SK-N-SH (cell line): ENCODE results near the gene SHROOM2. TPM values are rescaled to one million over a fixed set of nuclear protein-coding genes. Genes with fewer than 3 reads are reported as not detected.

Source experiments
- CTCF ChIA-PET: fragments of 300-600, 350-600 bp; formaldehyde crosslinking; extraction: SDS; loops from one replicate; lab custom pipeline; 2021; lab: Yijun Ruan, JAX
- POLR2A ChIA-PET: fragments of 350-600 bp; sonication (Branson Sonifier 250); formaldehyde crosslinking; extraction: SDS; loops from one replicate; lab custom pipeline; 2020; ENCODE audit warnings: antibody characterized with exemption, inconsistent platforms; lab: Yijun Ruan, JAX
- DNase-seq: peaks from one replicate; pipeline ENCODE4 v3.0.0; 2012
- H2AFZ ChIP-seq: fragments of 200-600 bp; sonication (generic); 2 replicates; pipeline ENCODE4 v1.8.1; 2016; ENCODE audit warnings: antibody characterized with exemption, mild to moderate bottlenecking, low read depth
- H3F3A ChIP-seq: fragments of 200-600 bp; sonication (generic); replicated peaks from 2 replicates; pipeline ENCODE3; 2016; ENCODE audit warnings: antibody characterized with exemption, mild to moderate bottlenecking; ENCODE audit not compliant: insufficient read depth
- H3K27ac ChIP-seq, 2 experiments: fragments of 200-500 bp in 1 of 2; fragments of 200-600 bp in 1 of 2; sonication (Bioruptor generic) in 1 of 2; sonication (generic), shearing (Covaris generic) in 1 of 2; 2 replicates each; pipeline versions ENCODE4 v1.5.1 to v1.6.1; 2014 to 2016; ENCODE audit warnings: low read depth in 2 of 2, inconsistent platforms in 1 of 2, low read length in 1 of 2, mild to moderate bottlenecking in 1 of 2, mixed read lengths in 1 of 2
- H3K27me3 ChIP-seq: fragments of 200-600 bp; sonication (generic), shearing (Covaris generic); 2 replicates; pipeline ENCODE4 v1.6.1; 2016; ENCODE audit warnings: mixed run types; ENCODE audit not compliant: insufficient read depth
- H3K36me3 ChIP-seq, 2 experiments: fragments of 200-500 bp in 1 of 2; fragments of 200-600 bp in 1 of 2; sonication (Bioruptor generic) in 1 of 2; sonication (generic) in 1 of 2; replicated peaks in 1 of 2; 2 replicates each; pipeline versions ENCODE3 to v1.5.1; 2014 to 2016; ENCODE audit warnings: low read length in 1 of 2, mild to moderate bottlenecking in 1 of 2; ENCODE audit not compliant: insufficient read depth in 2 of 2, control insufficient read depth in 1 of 2
- H3K4me1 ChIP-seq, 2 experiments: fragments of 200-500 bp in 1 of 2; fragments of 200-600 bp in 1 of 2; sonication (Bioruptor generic) in 1 of 2; sonication (generic), shearing (Covaris generic) in 1 of 2; 2 replicates each; pipeline versions ENCODE4 v1.5.1 to v1.6.1; 2014 to 2016; ENCODE audit warnings: low read depth in 1 of 2, low read length in 1 of 2, mixed run types in 1 of 2; ENCODE audit not compliant: insufficient read depth in 2 of 2, control insufficient read depth in 1 of 2
- H3K4me2 ChIP-seq: fragments of 200-600 bp; sonication (generic), shearing (Covaris generic); 2 replicates; pipeline ENCODE4 v1.6.1; 2017; ENCODE audit warnings: mixed run types
- H3K4me3 ChIP-seq, 2 experiments: fragments of 200-500 bp in 1 of 2; fragments of 200-600 bp in 1 of 2; sonication (Bioruptor generic) in 1 of 2; sonication (generic), shearing (Covaris generic) in 1 of 2; 2 replicates each; pipeline versions ENCODE4 v1.5.1 to v1.8.1; 2014 to 2016; ENCODE audit warnings: low read depth in 2 of 2, inconsistent platforms in 1 of 2, low read length in 1 of 2, mild to moderate bottlenecking in 1 of 2, mixed read lengths in 1 of 2, moderate library complexity in 1 of 2
- H3K79me2 ChIP-seq: fragments of 200-600 bp; sonication (generic); 2 replicates; pipeline ENCODE4 v1.8.1; 2017; ENCODE audit warnings: mild to moderate bottlenecking; ENCODE audit not compliant: insufficient read depth
- H3K9ac ChIP-seq: fragments of 200-600 bp; sonication (generic); 2 replicates; pipeline ENCODE4 v1.6.1; 2017; ENCODE audit warnings: mixed run types
- H3K9me2 ChIP-seq: fragments of 200-600 bp; sonication (generic); 2 replicates; pipeline ENCODE4 v1.6.1; 2017; ENCODE audit warnings: mixed run types
- H3K9me3 ChIP-seq: fragments of 200-600 bp; sonication (generic); 2 replicates; pipeline ENCODE4 v1.6.1; 2017; ENCODE audit warnings: mixed run types, mild to moderate bottlenecking, moderate library complexity
- H4K20me1 ChIP-seq: fragments of 200-600 bp; sonication (generic); 2 replicates; pipeline ENCODE4 v1.6.1; 2017; ENCODE audit warnings: mild to moderate bottlenecking, mixed run types; ENCODE audit not compliant: insufficient read depth
- FOXM1 ChIP-seq: IDR thresholded peaks from 2 replicates; pipeline ENCODE4 v1.4.0; 2012; ENCODE audit warnings: low read depth, mild to moderate bottlenecking
- GABPA ChIP-seq: IDR thresholded peaks from 2 replicates; pipeline ENCODE4 v1.4.0; 2012; ENCODE audit warnings: low read depth, mild to moderate bottlenecking
- IRF3 ChIP-seq: fragments of 150-350 bp; IDR thresholded peaks from 2 replicates; pipeline ENCODE4 v1.6.1; 2016; ENCODE audit warnings: mild to moderate bottlenecking, low read depth, low read length
- JUND ChIP-seq: IDR thresholded peaks from 2 replicates; pipeline ENCODE4 v1.4.0; 2012
- NFIC ChIP-seq: IDR thresholded peaks from 2 replicates; pipeline ENCODE4 v1.4.0; 2012; ENCODE audit warnings: borderline replicate concordance
- NRF1 ChIP-seq: IDR thresholded peaks from 2 replicates; pipeline ENCODE4 v1.6.1; 2012; ENCODE audit warnings: low read depth, mild to moderate bottlenecking, low read length
- RAD21 ChIP-seq: IDR thresholded peaks from 2 replicates; pipeline ENCODE4 v1.6.1; 2012; ENCODE audit warnings: mild to moderate bottlenecking, low read length
- RFX5 ChIP-seq: IDR thresholded peaks from 2 replicates; pipeline ENCODE4 v1.6.1; 2012; ENCODE audit warnings: mild to moderate bottlenecking, improper control_type of control experiment, low read length
- SMC3 ChIP-seq: IDR thresholded peaks from 2 replicates; pipeline ENCODE4 v1.6.1; 2012; ENCODE audit warnings: low read depth, low read length, improper control_type of control experiment
- WGBS: methylation state at CpG from one replicate; pipeline ENCODE4 v1.1.6; 2017; ENCODE audit warnings: low lambda C conversion rate; 5-methylcytosine and 5-hydroxymethylcytosine counted together
- polyA plus RNA-seq, 3 experiments: library from polyadenylated mRNA; depleted of rRNA; stranded (reverse); fragments of >200 nt; gene quantifications; 2 replicates each; pipeline ENCODE4 v1.2.3, GENCODE V29; 2012
- TF ChIP-seq, protein P1 (sequence below): IDR thresholded peaks from 2 replicates; pipeline ENCODE4 v1.6.1; 2012; ENCODE audit warnings: mild to moderate bottlenecking, low read depth, low read length, moderate library complexity
- TF ChIP-seq, protein P2 (sequence below): fragments of 200-600 bp; sonication (generic); IDR thresholded peaks from 2 replicates; pipeline ENCODE4 v1.6.1; 2017; ENCODE audit warnings: antibody characterized with exemption, mild to moderate bottlenecking, moderate library complexity
- TF ChIP-seq, protein P3 (sequence below): IDR thresholded peaks from 2 replicates; pipeline ENCODE4 v1.4.0; 2012; ENCODE audit warnings: low read depth, borderline replicate concordance
- TF ChIP-seq, protein P4 (sequence below): IDR thresholded peaks from 2 replicates; pipeline ENCODE4 v1.4.0; 2012; ENCODE audit warnings: low read depth, borderline replicate concordance

SHROOM2 gene
- polyA plus RNA-seq, 1 of the 3 experiments (the other 2 are of a cell fraction) = not detected

DNA sequence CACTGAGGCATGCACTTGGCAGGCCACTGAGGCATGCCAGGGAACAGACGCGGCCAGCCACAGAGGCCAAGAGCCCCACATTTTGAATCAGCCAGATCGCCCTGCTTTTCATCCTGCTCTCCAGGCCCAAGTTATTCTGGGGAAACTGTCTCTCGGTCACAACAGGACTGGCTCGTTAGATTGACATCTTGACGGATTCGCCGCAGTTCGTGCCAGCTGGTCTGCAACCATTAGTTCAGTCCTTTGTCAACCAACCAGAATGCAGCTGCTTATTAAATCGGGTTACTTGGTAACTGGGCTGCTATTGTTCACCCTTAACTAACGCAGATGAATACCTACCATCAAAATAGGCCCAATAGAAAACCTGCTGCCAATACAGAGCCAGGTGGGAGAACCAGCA, 197.6 kb downstream of the SHROOM2 start (continued):
- TF ChIP-seq RFX5 (no peak), FOXM1 (no peak), NFIC (no peak)
- TF ChIP-seq, protein P1, sequence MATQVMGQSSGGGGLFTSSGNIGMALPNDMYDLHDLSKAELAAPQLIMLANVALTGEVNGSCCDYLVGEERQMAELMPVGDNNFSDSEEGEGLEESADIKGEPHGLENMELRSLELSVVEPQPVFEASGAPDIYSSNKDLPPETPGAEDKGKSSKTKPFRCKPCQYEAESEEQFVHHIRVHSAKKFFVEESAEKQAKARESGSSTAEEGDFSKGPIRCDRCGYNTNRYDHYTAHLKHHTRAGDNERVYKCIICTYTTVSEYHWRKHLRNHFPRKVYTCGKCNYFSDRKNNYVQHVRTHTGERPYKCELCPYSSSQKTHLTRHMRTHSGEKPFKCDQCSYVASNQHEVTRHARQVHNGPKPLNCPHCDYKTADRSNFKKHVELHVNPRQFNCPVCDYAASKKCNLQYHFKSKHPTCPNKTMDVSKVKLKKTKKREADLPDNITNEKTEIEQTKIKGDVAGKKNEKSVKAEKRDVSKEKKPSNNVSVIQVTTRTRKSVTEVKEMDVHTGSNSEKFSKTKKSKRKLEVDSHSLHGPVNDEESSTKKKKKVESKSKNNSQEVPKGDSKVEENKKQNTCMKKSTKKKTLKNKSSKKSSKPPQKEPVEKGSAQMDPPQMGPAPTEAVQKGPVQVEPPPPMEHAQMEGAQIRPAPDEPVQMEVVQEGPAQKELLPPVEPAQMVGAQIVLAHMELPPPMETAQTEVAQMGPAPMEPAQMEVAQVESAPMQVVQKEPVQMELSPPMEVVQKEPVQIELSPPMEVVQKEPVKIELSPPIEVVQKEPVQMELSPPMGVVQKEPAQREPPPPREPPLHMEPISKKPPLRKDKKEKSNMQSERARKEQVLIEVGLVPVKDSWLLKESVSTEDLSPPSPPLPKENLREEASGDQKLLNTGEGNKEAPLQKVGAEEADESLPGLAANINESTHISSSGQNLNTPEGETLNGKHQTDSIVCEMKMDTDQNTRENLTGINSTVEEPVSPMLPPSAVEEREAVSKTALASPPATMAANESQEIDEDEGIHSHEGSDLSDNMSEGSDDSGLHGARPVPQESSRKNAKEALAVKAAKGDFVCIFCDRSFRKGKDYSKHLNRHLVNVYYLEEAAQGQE = no peak

DNA sequence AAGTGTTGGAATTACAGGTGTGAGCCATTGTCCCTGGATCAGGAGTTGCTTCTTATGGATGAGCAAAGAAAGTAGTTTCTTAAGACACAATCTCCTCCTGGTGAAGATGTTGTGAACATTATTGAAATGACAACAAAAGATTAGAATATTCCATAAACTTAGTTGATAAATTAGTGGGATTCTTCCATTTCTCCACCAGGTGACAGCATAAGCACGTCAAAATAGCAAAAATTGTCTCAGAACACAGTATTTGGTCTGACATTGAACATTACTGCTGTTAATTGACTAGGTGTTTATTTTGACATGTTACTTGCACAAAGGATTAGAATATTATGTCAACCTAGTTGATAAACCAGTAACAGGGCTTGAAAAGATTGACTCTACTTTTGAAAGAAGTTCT, 202.5 kb downstream of the SHROOM2 start:
- TF ChIP-seq IRF3 (no peak), RAD21 (peak; percentile 55), GABPA (no peak), NRF1 (no peak), JUND (no peak), RFX5 (no peak), SMC3 (peak; percentile 45)
- TF ChIP-seq, protein P2, sequence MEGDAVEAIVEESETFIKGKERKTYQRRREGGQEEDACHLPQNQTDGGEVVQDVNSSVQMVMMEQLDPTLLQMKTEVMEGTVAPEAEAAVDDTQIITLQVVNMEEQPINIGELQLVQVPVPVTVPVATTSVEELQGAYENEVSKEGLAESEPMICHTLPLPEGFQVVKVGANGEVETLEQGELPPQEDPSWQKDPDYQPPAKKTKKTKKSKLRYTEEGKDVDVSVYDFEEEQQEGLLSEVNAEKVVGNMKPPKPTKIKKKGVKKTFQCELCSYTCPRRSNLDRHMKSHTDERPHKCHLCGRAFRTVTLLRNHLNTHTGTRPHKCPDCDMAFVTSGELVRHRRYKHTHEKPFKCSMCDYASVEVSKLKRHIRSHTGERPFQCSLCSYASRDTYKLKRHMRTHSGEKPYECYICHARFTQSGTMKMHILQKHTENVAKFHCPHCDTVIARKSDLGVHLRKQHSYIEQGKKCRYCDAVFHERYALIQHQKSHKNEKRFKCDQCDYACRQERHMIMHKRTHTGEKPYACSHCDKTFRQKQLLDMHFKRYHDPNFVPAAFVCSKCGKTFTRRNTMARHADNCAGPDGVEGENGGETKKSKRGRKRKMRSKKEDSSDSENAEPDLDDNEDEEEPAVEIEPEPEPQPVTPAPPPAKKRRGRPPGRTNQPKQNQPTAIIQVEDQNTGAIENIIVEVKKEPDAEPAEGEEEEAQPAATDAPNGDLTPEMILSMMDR = peak; percentile 63
- TF ChIP-seq, protein P3, sequence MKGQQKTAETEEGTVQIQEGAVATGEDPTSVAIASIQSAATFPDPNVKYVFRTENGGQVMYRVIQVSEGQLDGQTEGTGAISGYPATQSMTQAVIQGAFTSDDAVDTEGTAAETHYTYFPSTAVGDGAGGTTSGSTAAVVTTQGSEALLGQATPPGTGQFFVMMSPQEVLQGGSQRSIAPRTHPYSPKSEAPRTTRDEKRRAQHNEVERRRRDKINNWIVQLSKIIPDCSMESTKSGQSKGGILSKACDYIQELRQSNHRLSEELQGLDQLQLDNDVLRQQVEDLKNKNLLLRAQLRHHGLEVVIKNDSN = no peak
- TF ChIP-seq, protein P4, sequence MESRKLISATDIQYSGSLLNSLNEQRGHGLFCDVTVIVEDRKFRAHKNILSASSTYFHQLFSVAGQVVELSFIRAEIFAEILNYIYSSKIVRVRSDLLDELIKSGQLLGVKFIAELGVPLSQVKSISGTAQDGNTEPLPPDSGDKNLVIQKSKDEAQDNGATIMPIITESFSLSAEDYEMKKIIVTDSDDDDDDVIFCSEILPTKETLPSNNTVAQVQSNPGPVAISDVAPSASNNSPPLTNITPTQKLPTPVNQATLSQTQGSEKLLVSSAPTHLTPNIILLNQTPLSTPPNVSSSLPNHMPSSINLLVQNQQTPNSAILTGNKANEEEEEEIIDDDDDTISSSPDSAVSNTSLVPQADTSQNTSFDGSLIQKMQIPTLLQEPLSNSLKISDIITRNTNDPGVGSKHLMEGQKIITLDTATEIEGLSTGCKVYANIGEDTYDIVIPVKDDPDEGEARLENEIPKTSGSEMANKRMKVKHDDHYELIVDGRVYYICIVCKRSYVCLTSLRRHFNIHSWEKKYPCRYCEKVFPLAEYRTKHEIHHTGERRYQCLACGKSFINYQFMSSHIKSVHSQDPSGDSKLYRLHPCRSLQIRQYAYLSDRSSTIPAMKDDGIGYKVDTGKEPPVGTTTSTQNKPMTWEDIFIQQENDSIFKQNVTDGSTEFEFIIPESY = no peak
- TF ChIP-seq, all 33 proteins: peak for 3
- Histone ChIP-seq H3K9me2 (no peaks in the 10 kb centered on the region), H3K36me3 (no peaks in the 10 kb centered on the region), H3K9ac (no peak overlapping the region), H3K9me3 (no peaks in the 10 kb centered on the region), H3K79me2 (no peaks in the 10 kb centered on the region), H3K4me1 (no peaks in the 10 kb centered on the region), H3K27ac (no peak overlapping the region), H3K27me3 (no peaks in the 10 kb centered on the region; the same call in 1 of the 2 replicates), H2AFZ (no peak overlapping the region), H4K20me1 (no peaks in the 10 kb centered on the region), H3F3A (no peaks in the 10 kb centered on the region), H3K4me3 (no peak overlapping the region), H3K4me2 (no peak overlapping the region)
- peak; percentile 23 for DNase-seq
- ChIA-PET CTCF (interaction anchor here (0.7 to 1.7 kb wide), 2 partner anchors 10 to 131 kb away, joined by 3 to 9 read pairs; no protein-coding TSS in a partner anchor), POLR2A (no interaction called here)
- 0% methylated on average over 1 of the region's 1 CpG for WGBS
